Neutrophil (primary cell): ENCODE results near the gene IFT172.

Experiments used
- H3K27ac ChIP-seq: fragments of 200-600 bp; sonication (generic); 2 replicates; pipeline ENCODE4 v1.5.1; 2016; ENCODE audit warnings: mild to moderate bottlenecking, moderate library complexity
- H3K27me3 ChIP-seq: fragments of 200-600 bp; sonication (generic); 2 replicates; pipeline ENCODE4 v1.6.0; 2016; ENCODE audit warnings: mild to moderate bottlenecking
- H3K36me3 ChIP-seq: fragments of 200-600 bp; sonication (generic); 2 replicates; pipeline ENCODE4 v1.5.1; 2017
- H3K4me1 ChIP-seq, 2 experiments: fragments of 200-600 bp in 1 of 2; sonication (generic) in 1 of 2; 1 replicate in 1 of 2; 2 replicates in 1 of 2; pipeline versions ENCODE4 v1.5.1 to v1.6.1; 2013 to 2016; ENCODE audit warnings: low read depth in 1 of 2, low read length in 1 of 2, mild to moderate bottlenecking in 1 of 2, moderate library complexity in 1 of 2; ENCODE audit not compliant: control insufficient read depth in 1 of 2, insufficient read depth in 1 of 2
- H3K4me3 ChIP-seq, 2 experiments: fragments of 200-600 bp in 1 of 2; sonication (generic) in 1 of 2; 1 replicate in 1 of 2; 2 replicates in 1 of 2; pipeline ENCODE4 v1.5.1; 2013 to 2016; ENCODE audit warnings: low read depth in 1 of 2, low read length in 1 of 2, mild to moderate bottlenecking in 1 of 2, moderate library complexity in 1 of 2
- H3K9me3 ChIP-seq: fragments of 200-600 bp; sonication (generic); 2 replicates; pipeline ENCODE4 v1.5.1; 2016
- TF ChIP-seq, protein P1 (sequence below): fragments of 200-600 bp; sonication (generic); IDR thresholded peaks from 2 replicates; pipeline ENCODE4 v1.5.1; 2016; ENCODE audit warnings: antibody characterized with exemption

IFT172 gene

DNA sequence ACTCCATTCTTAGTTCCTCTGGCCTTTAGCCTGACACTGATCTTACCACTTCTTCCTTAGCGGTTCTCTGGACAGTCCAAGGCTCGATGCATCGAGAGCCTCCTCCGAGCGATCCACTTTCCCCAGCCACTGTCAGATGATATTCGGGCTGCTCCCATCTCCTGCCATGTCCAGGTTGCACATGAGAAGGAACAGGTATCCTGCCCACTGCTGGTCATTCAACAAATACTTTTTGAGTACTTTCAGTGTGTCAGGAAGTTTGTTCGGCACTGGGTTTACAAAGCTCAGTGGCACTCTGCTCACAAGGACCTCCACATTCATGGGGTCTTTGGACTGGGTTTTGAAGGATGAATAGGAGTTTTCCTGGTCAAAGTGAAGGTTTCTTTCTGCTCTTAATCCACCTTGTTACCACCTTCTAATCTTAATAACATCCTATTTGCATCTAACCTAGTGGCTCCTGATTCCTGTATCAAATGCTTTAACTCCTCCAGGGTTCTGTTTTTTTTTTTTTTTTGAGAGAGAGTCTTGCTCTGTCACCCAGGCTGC, 32.9 kb upstream of the IFT172 start:
- no peaks in the 10 kb centered on the region for H3K4me1 ChIP-seq
- H3K9me3 ChIP-seq: no peaks in the 10 kb centered on the region
- peaks cover 13% of the 10 kb centered on the region for H3K27me3 ChIP-seq
- TF ChIP-seq, protein P1, sequence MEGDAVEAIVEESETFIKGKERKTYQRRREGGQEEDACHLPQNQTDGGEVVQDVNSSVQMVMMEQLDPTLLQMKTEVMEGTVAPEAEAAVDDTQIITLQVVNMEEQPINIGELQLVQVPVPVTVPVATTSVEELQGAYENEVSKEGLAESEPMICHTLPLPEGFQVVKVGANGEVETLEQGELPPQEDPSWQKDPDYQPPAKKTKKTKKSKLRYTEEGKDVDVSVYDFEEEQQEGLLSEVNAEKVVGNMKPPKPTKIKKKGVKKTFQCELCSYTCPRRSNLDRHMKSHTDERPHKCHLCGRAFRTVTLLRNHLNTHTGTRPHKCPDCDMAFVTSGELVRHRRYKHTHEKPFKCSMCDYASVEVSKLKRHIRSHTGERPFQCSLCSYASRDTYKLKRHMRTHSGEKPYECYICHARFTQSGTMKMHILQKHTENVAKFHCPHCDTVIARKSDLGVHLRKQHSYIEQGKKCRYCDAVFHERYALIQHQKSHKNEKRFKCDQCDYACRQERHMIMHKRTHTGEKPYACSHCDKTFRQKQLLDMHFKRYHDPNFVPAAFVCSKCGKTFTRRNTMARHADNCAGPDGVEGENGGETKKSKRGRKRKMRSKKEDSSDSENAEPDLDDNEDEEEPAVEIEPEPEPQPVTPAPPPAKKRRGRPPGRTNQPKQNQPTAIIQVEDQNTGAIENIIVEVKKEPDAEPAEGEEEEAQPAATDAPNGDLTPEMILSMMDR: no peak
- no peak overlapping the region for H3K4me3 ChIP-seq
- no peak overlapping the region for H3K27ac ChIP-seq
- H3K36me3 ChIP-seq: no peaks in the 10 kb centered on the region

DNA sequence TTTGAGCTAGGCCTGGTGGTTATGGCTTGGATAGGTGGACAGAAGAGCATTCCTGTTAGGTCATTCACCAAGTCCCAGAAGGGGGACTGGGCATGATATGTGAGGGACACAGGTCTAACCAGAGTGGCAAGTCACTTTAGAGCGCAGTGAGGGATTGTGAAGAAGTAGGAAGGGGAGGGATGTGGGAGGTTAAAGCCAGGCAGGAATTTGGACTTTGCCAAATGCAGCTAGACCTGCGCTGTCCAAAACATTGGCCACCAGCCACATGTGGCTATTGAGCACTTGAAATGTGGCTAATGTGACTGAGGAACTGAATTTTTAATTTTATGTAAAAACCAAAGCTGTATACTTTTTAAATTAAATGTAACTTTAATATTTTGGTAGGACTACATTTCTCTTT, 30.8 kb upstream of the IFT172 start:
- Histone ChIP-seq H3K27ac (no peak overlapping the region), H3K4me1 (no peaks in the 10 kb centered on the region), H3K36me3 (no peaks in the 10 kb centered on the region), H3K27me3 (no peaks in the 10 kb centered on the region), H3K9me3 (no peaks in the 10 kb centered on the region), H3K4me3 (no peak overlapping the region)
- TF ChIP-seq, protein P1: no peak

DNA sequence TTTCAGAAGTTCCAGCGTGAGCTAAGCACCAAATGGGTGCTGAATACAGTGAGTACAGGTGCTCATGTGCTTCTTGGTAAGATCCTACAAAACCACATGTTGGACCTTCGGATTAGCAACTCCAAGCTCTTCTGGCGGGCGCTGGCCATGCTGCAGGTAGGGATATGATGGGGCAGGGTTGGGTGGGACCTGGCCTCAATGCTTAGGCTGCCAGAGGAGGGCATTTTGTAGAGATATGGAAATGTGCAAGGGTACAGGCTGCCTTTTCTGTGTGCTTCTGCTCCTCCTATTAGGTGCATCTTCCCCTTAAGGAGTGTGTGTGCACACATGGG, 29.2 kb upstream of the IFT172 start:
- Histone ChIP-seq H3K9me3 (no peaks in the 10 kb centered on the region), H3K27me3 (peaks cover 8% of the 10 kb centered on the region), H3K27ac (no peak overlapping the region), H3K36me3 (no peaks in the 10 kb centered on the region), H3K4me1 (no peaks in the 10 kb centered on the region), H3K4me3 (no peak overlapping the region)
- TF ChIP-seq, protein P1: no peak

DNA sequence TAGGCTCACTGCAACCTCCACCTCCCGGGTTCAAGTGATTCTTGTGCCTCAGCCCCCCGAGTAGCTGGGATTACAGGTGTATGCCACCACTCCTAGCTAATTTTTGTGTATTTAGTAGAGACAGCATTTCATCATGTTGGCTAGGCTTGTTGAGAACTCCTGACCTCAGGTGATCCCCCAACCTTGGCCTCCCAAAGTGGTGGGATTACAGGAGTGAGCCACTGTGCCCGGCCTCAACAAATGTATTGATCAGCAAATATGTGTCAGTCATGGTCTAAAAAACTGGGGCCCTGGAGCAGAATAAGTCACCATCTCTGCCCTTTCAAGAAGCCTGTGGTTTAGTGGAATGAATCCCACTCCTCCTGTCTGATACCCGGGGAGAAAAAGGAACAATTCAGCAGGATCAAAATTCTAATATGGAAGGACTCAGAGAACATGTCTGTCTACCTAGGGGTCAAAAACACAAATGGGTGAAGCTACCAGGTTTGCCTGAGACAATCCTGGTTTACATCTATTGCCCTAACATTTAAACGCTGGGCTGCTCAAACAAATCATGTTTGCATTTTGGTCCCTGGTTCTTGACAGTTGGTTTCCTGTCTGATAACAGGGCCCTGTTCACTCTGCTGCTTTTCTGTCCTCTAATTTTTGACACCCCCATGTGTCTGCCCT, 28.7 kb upstream of the IFT172 start:
- peaks cover 12% of the 10 kb centered on the region for H3K27me3 ChIP-seq
- no peaks in the 10 kb centered on the region for H3K9me3 ChIP-seq
- H3K27ac ChIP-seq: no peak overlapping the region
- TF ChIP-seq, protein P1: no peak
- H3K4me1 ChIP-seq: no peaks in the 10 kb centered on the region
- no peak overlapping the region for H3K4me3 ChIP-seq
- H3K36me3 ChIP-seq: no peaks in the 10 kb centered on the region

DNA sequence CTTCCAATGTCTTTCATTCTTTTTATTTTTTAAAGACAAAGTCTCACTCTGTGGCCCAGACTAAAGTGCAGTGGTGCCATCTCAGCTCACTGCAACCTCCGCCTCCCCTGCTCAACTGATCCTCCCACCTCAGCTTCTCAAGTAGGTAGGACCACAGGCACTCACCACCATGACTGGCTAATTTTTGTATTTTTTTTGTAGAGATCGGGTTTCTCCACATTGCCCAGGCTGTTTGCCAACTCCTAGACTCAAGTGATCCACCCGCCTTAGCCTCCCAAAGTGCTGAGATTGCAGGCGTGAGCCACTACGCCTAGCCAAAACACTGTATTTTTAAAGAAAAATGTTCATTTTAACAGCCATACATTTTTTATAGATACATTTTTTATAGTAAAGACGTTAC, 19.8 kb upstream of the IFT172 start:
- Histone ChIP-seq H3K27ac (no peak overlapping the region), H3K27me3 (peaks cover 46% of the 10 kb centered on the region), H3K36me3 (no peaks in the 10 kb centered on the region), H3K4me1 (no peaks in the 10 kb centered on the region), H3K9me3 (no peaks in the 10 kb centered on the region), H3K4me3 (no peak overlapping the region)
- TF ChIP-seq, protein P1: no peak
